ENCODE results near the gene KLHL36. TPM values are rescaled to one million over a fixed set of nuclear protein-coding genes. Genes with fewer than 3 reads are reported as not detected.

KLHL36 gene
- total and polyA plus RNA-seq, 9 of the 15 experiments (the other 6 are each of a cell fraction or from before 2014, with no cell fraction given): 2.1 to 51.2 (median 18.5) TPM

GRCh38 chr16:84694980-84695379, 46.7 kb downstream of the KLHL36 start (continued):
- TF ChIP-seq ZBTB12 (CRISPR knock-in tag; IDR thresholded peaks at IDR 0.05): no peak
- TF ChIP-seq PCBP2 (IDR thresholded peaks at IDR 0.05; ENCODE audit: low read depth, low read length, poor library complexity, severe bottlenecking): no peak
- peak; percentile 81 for TF ChIP-seq ADNP (tag; IDR thresholded peaks at IDR 0.05)
- no peak for TF ChIP-seq TFE3 (CRISPR knock-in tag; IDR thresholded peaks at IDR 0.05)
- TF ChIP-seq DACH1 (IDR thresholded peaks at IDR 0.05; ENCODE audit: partially characterized antibody): no peak
- no peak for TF ChIP-seq PRPF4 (IDR thresholded peaks at IDR 0.05; ENCODE audit: insufficient read depth, low read depth, low read length, poor library complexity, severe bottlenecking)
- no peak for TF ChIP-seq STAT5B (CRISPR knock-in tag; IDR thresholded peaks at IDR 0.05)
- TF ChIP-seq FOXJ3 (CRISPR knock-in tag; IDR thresholded peaks at IDR 0.05): no peak
- no peak for TF ChIP-seq JUND (IDR thresholded peaks at IDR 0.05; ENCODE audit: borderline replicate concordance, low read depth, low read length)
- TF ChIP-seq JUND (tag; IDR thresholded peaks at IDR 0.05; ENCODE audit: borderline replicate concordance, low read depth, low read length): no peak
- TF ChIP-seq REST (IDR thresholded peaks at IDR 0.05; ENCODE audit: borderline replicate concordance): no peak
- TF ChIP-seq REST (CRISPR knock-in tag; IDR thresholded peaks at IDR 0.05; ENCODE audit: low read depth): no peak
- TF ChIP-seq CHAMP1 (IDR thresholded peaks at IDR 0.05): no peak
- 0 out of 3 replicates have a peak, but pooled peaks of 1 of the 2 experiments have one; percentile 17 for TF ChIP-seq CBX3 (IDR thresholded peaks at IDR 0.05; ENCODE audit: borderline replicate concordance in 1 of 2, low read length in 2 of 2)
